Neuronal stem cell (in vitro differentiated cells): ENCODE results near the gene SLC26A3.

ENCODE experiments used
- DNase-seq: peaks from one replicate; pipeline ENCODE4 v3.0.0-alpha.2; 2013; ENCODE audit warnings: low spot score
- H2AFZ ChIP-seq: one replicate; pipeline ENCODE4 v1.6.1; 2013; ENCODE audit warnings: mild to moderate bottlenecking, low read length, inconsistent platforms
- H2AK5ac ChIP-seq: 2 replicates; pipeline ENCODE4 v1.6.1; 2013; ENCODE audit warnings: low read depth, mild to moderate bottlenecking, inconsistent platforms, low read length, moderate library complexity, mixed read lengths
- H2BK120ac ChIP-seq: 2 replicates; pipeline ENCODE4 v1.6.1; 2013; ENCODE audit warnings: low read depth, mild to moderate bottlenecking, inconsistent platforms, low read length, moderate library complexity, mixed read lengths
- H2BK12ac ChIP-seq: one replicate; pipeline ENCODE4 v1.6.1; 2013; ENCODE audit warnings: low read length, inconsistent platforms
- H2BK15ac ChIP-seq: 2 replicates; pipeline ENCODE4 v1.6.1; 2013; ENCODE audit warnings: mild to moderate bottlenecking, low read length, inconsistent platforms, mixed read lengths
- H2BK5ac ChIP-seq: one replicate; pipeline ENCODE4 v1.6.1; 2013; ENCODE audit warnings: inconsistent platforms, mild to moderate bottlenecking, low read length, moderate library complexity
- H3K14ac ChIP-seq: one replicate; pipeline ENCODE4 v1.6.1; 2013; ENCODE audit warnings: low read length, inconsistent platforms
- H3K18ac ChIP-seq: 2 replicates; pipeline ENCODE4 v1.6.1; 2013; ENCODE audit warnings: low read length, inconsistent platforms
- H3K23ac ChIP-seq: 2 replicates; pipeline ENCODE4 v1.6.1; 2013; ENCODE audit warnings: low read depth, mild to moderate bottlenecking, mixed read lengths, low read length, inconsistent platforms; ENCODE audit not compliant: poor library complexity
- H3K27ac ChIP-seq: replicated peaks from 3 replicates; pipeline ENCODE4 v1.5.1; 2013; ENCODE audit warnings: low read length, inconsistent platforms
- H3K27me3 ChIP-seq, 3 experiments: 2 replicates each; pipeline ENCODE4 v1.6.1; 2013; ENCODE audit warnings: low read length in 3 of 3, mild to moderate bottlenecking in 2 of 3, inconsistent platforms in 1 of 3, low read depth in 1 of 3, mixed read lengths in 1 of 3, moderate library complexity in 1 of 3; ENCODE audit not compliant: control insufficient read depth in 3 of 3, insufficient read depth in 3 of 3
- H3K36me3 ChIP-seq, 2 donors: replicated peaks in 1 of 2; 2 replicates each; pipeline ENCODE4 v1.6.1; 2013; ENCODE audit warnings: low read length in 2 of 2; ENCODE audit not compliant: control insufficient read depth in 2 of 2, insufficient read depth in 2 of 2
- H3K4ac ChIP-seq: 2 replicates; pipeline ENCODE4 v1.6.1; 2013; ENCODE audit warnings: inconsistent platforms, mild to moderate bottlenecking, low read length, moderate library complexity
- H3K4me1 ChIP-seq, 2 donors: 1 replicate in 1 of 2; 2 replicates in 1 of 2; pipeline ENCODE4 v1.6.1; 2013; ENCODE audit warnings: low read length in 2 of 2, low read depth in 1 of 2; ENCODE audit not compliant: control insufficient read depth in 2 of 2, insufficient read depth in 1 of 2
- H3K4me2 ChIP-seq: one replicate; pipeline ENCODE4 v1.6.1; 2013; ENCODE audit warnings: mild to moderate bottlenecking, low read length, inconsistent platforms; ENCODE audit not compliant: insufficient read depth, poor library complexity, severe bottlenecking
- H3K4me3 ChIP-seq, 2 donors: 2 replicates each; pipeline ENCODE4 v1.5.1; 2013; ENCODE audit warnings: low read length in 2 of 2, mild to moderate bottlenecking in 2 of 2, inconsistent platforms in 1 of 2, moderate library complexity in 1 of 2
- H3K79me1 ChIP-seq: one replicate; pipeline ENCODE4 v1.6.1; 2013; ENCODE audit warnings: low read depth, mild to moderate bottlenecking, inconsistent platforms, low read length, moderate library complexity
- H3K9ac ChIP-seq: one replicate; pipeline ENCODE4 v1.6.1; 2013; ENCODE audit warnings: mild to moderate bottlenecking, low read depth, low read length, inconsistent platforms; ENCODE audit not compliant: poor library complexity
- H3K9me3 ChIP-seq, 2 donors: replicated peaks in 1 of 2; 2 replicates each; pipeline versions ENCODE3 to v1.6.1; 2013; ENCODE audit warnings: low read length in 2 of 2, mild to moderate bottlenecking in 2 of 2, inconsistent platforms in 1 of 2, low read depth in 1 of 2, mixed read lengths in 1 of 2, moderate library complexity in 1 of 2; ENCODE audit not compliant: control insufficient read depth in 2 of 2, insufficient read depth in 1 of 2
- H4K8ac ChIP-seq: one replicate; pipeline ENCODE4 v1.6.1; 2013; ENCODE audit warnings: low read depth, mild to moderate bottlenecking, inconsistent platforms, low read length, moderate library complexity
- H4K91ac ChIP-seq: one replicate; pipeline ENCODE4 v1.6.1; 2013; ENCODE audit warnings: low read length, low read depth, mild to moderate bottlenecking, inconsistent platforms; ENCODE audit not compliant: poor library complexity
- WGBS, 2 donors: extraction: QIAGEN DNeasy Blood & Tissue Kit; methylation state at CpG; one replicate each; pipeline ENCODE4 v1.1.7; 2013; ENCODE audit warnings: missing lambda C conversion rate in 2 of 2, mixed read lengths in 1 of 2; ENCODE audit not compliant: insufficient read length in 2 of 2, insufficient replicate concordance in 1 of 2; ENCODE audit errors: extremely low coverage in 2 of 2; 5-methylcytosine and 5-hydroxymethylcytosine counted together

SLC26A3 gene

DNA sequence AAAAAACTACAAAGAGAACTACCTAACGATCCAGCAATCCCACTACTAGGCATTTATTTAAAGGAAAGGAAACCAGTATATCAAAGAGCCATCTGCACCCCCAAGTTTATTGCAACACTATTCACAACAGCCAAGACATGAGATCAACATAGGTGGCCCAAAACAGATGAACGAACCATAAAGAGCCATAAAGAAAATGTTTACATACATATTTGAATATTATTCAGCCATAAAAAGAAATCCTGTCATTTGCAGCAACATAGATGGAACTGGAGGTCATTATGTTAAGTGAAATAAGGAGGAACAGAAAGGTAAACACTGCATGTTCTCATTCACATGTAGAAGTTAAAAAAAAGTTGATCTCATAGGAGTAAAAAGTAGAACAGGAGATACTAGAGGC lies 15.6 kb upstream of the SLC26A3 start:
- no peak overlapping the region for H2BK15ac ChIP-seq

DNA sequence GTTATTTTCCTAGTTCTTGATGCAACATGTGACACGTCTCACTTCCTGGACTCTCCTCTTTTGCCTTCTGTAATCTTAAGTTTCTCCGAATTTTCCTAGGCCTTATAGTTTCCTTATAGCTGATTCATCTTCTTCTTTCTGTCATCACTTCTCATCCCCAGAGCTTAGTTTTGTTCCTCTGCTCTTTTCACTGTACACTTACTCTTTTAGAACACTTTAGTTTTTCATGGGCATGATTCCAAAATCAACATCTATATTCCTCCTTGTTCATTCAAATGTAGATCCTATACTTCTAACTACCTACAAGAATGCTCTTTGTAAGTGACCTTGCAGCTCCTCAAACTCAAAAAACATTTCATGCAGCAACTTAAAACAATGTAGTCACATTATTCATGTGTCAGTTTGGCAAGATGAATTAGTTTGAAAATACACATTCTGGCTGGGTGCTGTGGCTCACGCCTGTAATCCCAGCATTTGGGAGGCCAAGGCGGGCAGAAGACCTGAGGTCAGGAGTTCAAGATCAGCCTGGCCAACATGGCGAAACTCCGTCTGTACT lies 13.1 kb upstream of the SLC26A3 start:
- no CpG with 5 or more reads among the region's 6 CpGs for WGBS, 2 donors
- Histone ChIP-seq H4K8ac (no peak overlapping the region), H4K91ac (no peak overlapping the region), H2BK120ac (no peak overlapping the region), H3K18ac (no peak overlapping the region), H3K9ac (no peak overlapping the region), H3K4me2 (no peak overlapping the region), H2BK15ac (no peak overlapping the region), H2BK12ac (no peak overlapping the region), H3K27ac (no peak overlapping the region), H3K14ac (no peak overlapping the region), H3K4me1 (no peaks in the 10 kb centered on the region), H3K36me3 (no peaks in the 10 kb centered on the region), H3K9me3 (no peaks in the 10 kb centered on the region), H2AK5ac (no peak overlapping the region), H3K23ac (no peak overlapping the region), H3K4ac (no peak overlapping the region), H3K4me3 (no peak overlapping the region), H2AFZ (no peak overlapping the region), H3K27me3 (peaks cover 0 to 11% (median 0%) of the 10 kb centered on the region in 3 experiments), H2BK5ac (no peak overlapping the region), H3K79me1 (no peaks in the 10 kb centered on the region)
- DNase-seq = no peak

More for the DNA sequence above, 15.6 kb upstream of the SLC26A3 start:
- Histone ChIP-seq H2AK5ac (no peak overlapping the region), H3K9ac (no peak overlapping the region), H3K79me1 (no peaks in the 10 kb centered on the region), H3K18ac (no peak overlapping the region), H3K4me1 (no peaks in the 10 kb centered on the region), H3K4me3 (no peak overlapping the region), H4K91ac (no peak overlapping the region), H2AFZ (no peak overlapping the region), H4K8ac (no peak overlapping the region), H2BK5ac (no peak overlapping the region), H3K36me3 (no peaks in the 10 kb centered on the region), H3K4me2 (no peak overlapping the region), H3K27me3 (peaks cover 0 to 11% (median 0%) of the 10 kb centered on the region in 3 experiments), H2BK12ac (no peak overlapping the region), H3K9me3 (no peaks in the 10 kb centered on the region), H3K14ac (no peak overlapping the region), H3K23ac (no peak overlapping the region), H3K4ac (no peak overlapping the region), H2BK120ac (no peak overlapping the region), H3K27ac (no peak overlapping the region)
- no CpG with 5 or more reads among the region's 2 CpGs for WGBS, 2 donors
- no peak for DNase-seq

DNA sequence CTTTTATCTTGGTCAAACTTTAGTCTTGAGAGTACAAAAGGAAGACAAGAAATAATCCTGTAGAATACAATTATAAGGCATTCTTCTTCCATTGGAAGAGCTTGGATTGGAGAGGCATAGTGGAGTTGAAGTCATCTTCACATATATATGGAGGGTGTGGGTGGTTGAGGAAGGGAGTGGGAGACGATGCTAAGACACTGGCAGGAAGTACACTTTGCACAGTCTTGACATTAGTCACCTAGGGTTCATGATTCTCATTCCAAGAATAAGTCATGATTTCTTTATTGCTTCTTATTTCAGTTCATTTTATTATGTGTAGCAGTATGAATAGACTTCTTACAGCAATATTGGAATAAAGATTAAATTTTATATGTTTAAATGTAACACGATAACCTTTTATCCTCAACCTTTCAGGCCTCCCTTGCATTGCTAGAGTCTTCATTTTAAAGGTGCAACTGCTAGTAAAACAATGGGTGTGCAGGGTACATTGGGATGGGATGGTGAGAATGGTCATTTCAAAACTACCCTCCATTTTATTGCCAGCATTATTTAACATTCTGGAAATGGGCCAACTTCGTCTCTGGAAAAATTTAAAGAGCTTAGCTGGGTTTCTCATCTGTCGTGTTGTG lies 12.3 kb upstream of the SLC26A3 start:
- Histone ChIP-seq H4K91ac (no peak overlapping the region), H2BK15ac (no peak overlapping the region), H3K36me3 (no peaks in the 10 kb centered on the region), H3K14ac (no peak overlapping the region), H4K8ac (no peak overlapping the region), H3K27ac (no peak overlapping the region), H3K9ac (no peak overlapping the region), H3K4me3 (no peak overlapping the region), H3K79me1 (no peaks in the 10 kb centered on the region), H3K9me3 (no peaks in the 10 kb centered on the region), H3K4me2 (no peak overlapping the region), H3K23ac (no peak overlapping the region), H2AFZ (no peak overlapping the region), H3K27me3 (peaks cover 0 to 9% (median 0%) of the 10 kb centered on the region in 3 experiments), H2AK5ac (no peak overlapping the region), H3K4ac (no peak overlapping the region), H2BK5ac (no peak overlapping the region), H2BK120ac (no peak overlapping the region), H3K4me1 (no peaks in the 10 kb centered on the region), H2BK12ac (no peak overlapping the region), H3K18ac (no peak overlapping the region)
- DNase-seq = no peak
- WGBS, 2 donors = no CpG with 5 or more reads among the region's 4 CpGs

DNA sequence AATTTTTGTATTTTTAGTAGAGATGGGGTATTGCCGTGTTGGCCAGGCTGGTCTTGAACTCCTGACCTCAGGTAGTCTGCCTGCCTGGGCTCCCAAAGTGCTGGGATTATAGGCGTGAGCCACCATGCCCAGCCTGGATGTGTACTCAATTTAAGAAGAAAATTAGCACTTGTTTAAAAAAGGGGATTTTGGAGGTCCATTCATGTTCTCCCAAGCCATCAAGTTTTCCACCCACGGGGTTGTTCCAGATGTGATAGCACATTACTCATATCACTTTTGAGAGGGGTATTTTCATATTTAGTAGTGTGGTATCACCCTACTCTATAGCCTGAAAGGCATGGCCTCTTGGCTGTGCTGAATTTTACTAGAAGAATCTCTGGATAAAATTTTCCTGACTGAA lies 10.5 kb upstream of the SLC26A3 start:
- H3K9ac ChIP-seq = no peak overlapping the region
- no peak overlapping the region for H3K23ac ChIP-seq
- no peaks in the 10 kb centered on the region for H3K27me3 ChIP-seq
- no peak overlapping the region for H3K4me2 ChIP-seq
- no peak for DNase-seq
- no peaks in the 10 kb centered on the region for H3K79me1 ChIP-seq
- no peak overlapping the region for H2AFZ ChIP-seq
- no peak overlapping the region for H2BK5ac ChIP-seq
- no peak overlapping the region for H3K18ac ChIP-seq
- H3K14ac ChIP-seq = no peak overlapping the region
- H3K4ac ChIP-seq = no peak overlapping the region
- no peak overlapping the region for H2BK15ac ChIP-seq
- H2AK5ac ChIP-seq = no peak overlapping the region
- no peak overlapping the region for H4K8ac ChIP-seq
- no peaks in the 10 kb centered on the region for H3K4me1 ChIP-seq
- no peak overlapping the region for H2BK12ac ChIP-seq
- no peak overlapping the region for H3K27ac ChIP-seq
- no peaks in the 10 kb centered on the region for H3K9me3 ChIP-seq
- H3K4me3 ChIP-seq = no peak overlapping the region
- no CpG with 5 or more reads among the region's 3 CpGs for WGBS, 2 donors
- H4K91ac ChIP-seq = no peak overlapping the region
- H2BK120ac ChIP-seq = no peak overlapping the region
- H3K36me3 ChIP-seq = no peaks in the 10 kb centered on the region
